Measurements from ENCODE around the gene KHDRBS2. TPM values are rescaled to one million over a fixed set of nuclear protein-coding genes. Genes with fewer than 3 reads are reported as not detected.

The KHDRBS2 gene
- total RNA-seq, 1 experiment from 2014 or later: not detected

- H3K4me1 ChIP-seq (replicated peaks): no peaks in the 10 kb centered on the region
- H3K9me3 ChIP-seq (replicated peaks): 0 out of 2 replicates have a peak, but pooled peaks cover 2% of the 10 kb centered on the region
- no peak overlapping the region for H3K27ac ChIP-seq
- no peak overlapping the region for H3K4me3 ChIP-seq
- no peaks in the 10 kb centered on the region for H3K36me3 ChIP-seq
- no peaks in the 10 kb centered on the region for H3K27me3 ChIP-seq (replicated peaks)
- DNase-seq (ENCODE audit: low read depth in 1 of 2, low spot score in 2 of 2): no peak
Measured at GRCh38 chr6:62039605-62040004, 246.4 kb downstream of the KHDRBS2 start.

- Histone ChIP-seq H3K27ac (no peak overlapping the region), H3K36me3 (no peaks in the 10 kb centered on the region), H3K4me3 (no peak overlapping the region), H3K27me3 (replicated peaks) (no peaks in the 10 kb centered on the region), H3K9me3 (replicated peaks) (0 out of 2 replicates have a peak, but pooled peaks cover 2% of the 10 kb centered on the region), H3K4me1 (replicated peaks) (no peaks in the 10 kb centered on the region)
- no peak for DNase-seq (ENCODE audit: low read depth in 1 of 2, low spot score in 2 of 2)
Measured at GRCh38 chr6:62037445-62037844, 248.6 kb downstream of the KHDRBS2 start.

- H3K27ac ChIP-seq: no peak overlapping the region
- no peaks in the 10 kb centered on the region for H3K4me1 ChIP-seq (replicated peaks)
- H3K4me3 ChIP-seq: no peak overlapping the region
- 0 out of 2 replicates have a peak, but pooled peaks cover 2% of the 10 kb centered on the region for H3K9me3 ChIP-seq (replicated peaks)
- H3K27me3 ChIP-seq (replicated peaks): no peaks in the 10 kb centered on the region
- no peaks in the 10 kb centered on the region for H3K36me3 ChIP-seq
- no peak for DNase-seq (ENCODE audit: low read depth in 1 of 2, low spot score in 2 of 2)
Measured at GRCh38 chr6:62035952-62036351, 250.1 kb downstream of the KHDRBS2 start.

GRCh38 chr6:62013719-62014118 lies 272.3 kb downstream of the KHDRBS2 start:
- H3K4me3 ChIP-seq: no peak overlapping the region
- no peaks in the 10 kb centered on the region for H3K4me1 ChIP-seq (replicated peaks)
- DNase-seq (ENCODE audit: low read depth in 1 of 2, low spot score in 2 of 2): no peak
- no peaks in the 10 kb centered on the region for H3K27me3 ChIP-seq (replicated peaks)
- no peaks in the 10 kb centered on the region for H3K36me3 ChIP-seq
- no peaks in the 10 kb centered on the region for H3K9me3 ChIP-seq (replicated peaks)
- H3K27ac ChIP-seq: no peak overlapping the region

GRCh38 chr6:62009445-62009844 lies 276.6 kb downstream of the KHDRBS2 start:
- Histone ChIP-seq H3K9me3 (replicated peaks) (no peaks in the 10 kb centered on the region), H3K4me1 (replicated peaks) (no peaks in the 10 kb centered on the region), H3K27me3 (replicated peaks) (no peaks in the 10 kb centered on the region), H3K4me3 (no peak overlapping the region), H3K27ac (no peak overlapping the region), H3K36me3 (no peaks in the 10 kb centered on the region)
- no peak for DNase-seq (ENCODE audit: low read depth in 1 of 2, low spot score in 2 of 2)

- DNase-seq (ENCODE audit: low read depth in 1 of 2, low spot score in 2 of 2): no peak
- H3K36me3 ChIP-seq: no peaks in the 10 kb centered on the region
- no peak overlapping the region for H3K4me3 ChIP-seq
- H3K27me3 ChIP-seq (replicated peaks): no peaks in the 10 kb centered on the region
- no peaks in the 10 kb centered on the region for H3K4me1 ChIP-seq (replicated peaks)
- H3K27ac ChIP-seq: no peak overlapping the region
- no peaks in the 10 kb centered on the region for H3K9me3 ChIP-seq (replicated peaks)
Measured at GRCh38 chr6:61989616-61990015, 296.4 kb downstream of the KHDRBS2 start.

GRCh38 chr6:61980622-61981021 lies 305.4 kb downstream of the KHDRBS2 start:
- Histone ChIP-seq H3K27ac (no peak overlapping the region), H3K9me3 (replicated peaks) (peaks cover 9% of the 10 kb centered on the region; the same call in 1 of the 2 replicates)
- DNase-seq (ENCODE audit: low read depth in 1 of 2, low spot score in 2 of 2): no peak

GRCh38 chr6:61977947-61978346 lies 308.1 kb downstream of the KHDRBS2 start:
- Histone ChIP-seq H3K27ac (no peak overlapping the region), H3K36me3 (no peaks in the 10 kb centered on the region), H3K4me1 (replicated peaks) (no peaks in the 10 kb centered on the region), H3K27me3 (replicated peaks) (no peaks in the 10 kb centered on the region), H3K9me3 (replicated peaks) (peaks cover 9% of the 10 kb centered on the region; the same call in 1 of the 2 replicates), H3K4me3 (no peak overlapping the region)
- DNase-seq (ENCODE audit: low read depth in 1 of 2, low spot score in 2 of 2): no peak

More at GRCh38 chr6:61980622-61981021, 305.4 kb downstream of the KHDRBS2 start:
- Histone ChIP-seq H3K36me3 (no peaks in the 10 kb centered on the region), H3K27me3 (replicated peaks) (no peaks in the 10 kb centered on the region), H3K4me1 (replicated peaks) (no peaks in the 10 kb centered on the region), H3K4me3 (no peak overlapping the region)

GRCh38 chr6:61977099-61977498 lies 308.9 kb downstream of the KHDRBS2 start:
- Histone ChIP-seq H3K4me1 (replicated peaks) (no peaks in the 10 kb centered on the region), H3K9me3 (replicated peaks) (peaks cover 9% of the 10 kb centered on the region; the same call in 1 of the 2 replicates), H3K27me3 (replicated peaks) (no peaks in the 10 kb centered on the region), H3K27ac (no peak overlapping the region), H3K4me3 (no peak overlapping the region), H3K36me3 (no peaks in the 10 kb centered on the region)
- DNase-seq (ENCODE audit: low read depth in 1 of 2, low spot score in 2 of 2): no peak

- no peak for DNase-seq (ENCODE audit: low read depth in 1 of 2, low spot score in 2 of 2)
- Histone ChIP-seq H3K9me3 (replicated peaks) (no peaks in the 10 kb centered on the region), H3K27ac (no peak overlapping the region), H3K4me3 (no peak overlapping the region), H3K4me1 (replicated peaks) (no peaks in the 10 kb centered on the region), H3K36me3 (no peaks in the 10 kb centered on the region), H3K27me3 (replicated peaks) (no peaks in the 10 kb centered on the region)
Measured at GRCh38 chr6:61959196-61959595, 326.8 kb downstream of the KHDRBS2 start.

GRCh38 chr6:61953851-61954250 lies 332.2 kb downstream of the KHDRBS2 start:
- Histone ChIP-seq H3K9me3 (replicated peaks) (no peaks in the 10 kb centered on the region), H3K4me3 (no peak overlapping the region), H3K36me3 (no peaks in the 10 kb centered on the region), H3K4me1 (replicated peaks) (no peaks in the 10 kb centered on the region), H3K27me3 (replicated peaks) (no peaks in the 10 kb centered on the region), H3K27ac (no peak overlapping the region)
- DNase-seq (ENCODE audit: low read depth in 1 of 2, low spot score in 2 of 2): no peak

- Histone ChIP-seq H3K27me3 (replicated peaks) (no peaks in the 10 kb centered on the region), H3K4me3 (no peak overlapping the region), H3K27ac (no peak overlapping the region), H3K4me1 (replicated peaks) (no peaks in the 10 kb centered on the region), H3K9me3 (replicated peaks) (no peaks in the 10 kb centered on the region), H3K36me3 (no peaks in the 10 kb centered on the region)
- no peak for DNase-seq (ENCODE audit: low read depth in 1 of 2, low spot score in 2 of 2)
Measured at GRCh38 chr6:61951586-61951985, 334.4 kb downstream of the KHDRBS2 start.

- Histone ChIP-seq H3K9me3 (replicated peaks) (no peaks in the 10 kb centered on the region), H3K36me3 (no peaks in the 10 kb centered on the region), H3K4me3 (no peak overlapping the region), H3K27ac (no peak overlapping the region), H3K27me3 (replicated peaks) (no peaks in the 10 kb centered on the region), H3K4me1 (replicated peaks) (no peaks in the 10 kb centered on the region)
- no peak for DNase-seq (ENCODE audit: low read depth in 1 of 2, low spot score in 2 of 2)
Measured at GRCh38 chr6:61950811-61951210, 335.2 kb downstream of the KHDRBS2 start.

GRCh38 chr6:61949971-61950370 lies 336.1 kb downstream of the KHDRBS2 start:
- H3K36me3 ChIP-seq: no peaks in the 10 kb centered on the region
- no peaks in the 10 kb centered on the region for H3K4me1 ChIP-seq (replicated peaks)

GRCh38 chr6:61949161-61949560 lies 336.9 kb downstream of the KHDRBS2 start:
- Histone ChIP-seq H3K4me1 (replicated peaks) (no peaks in the 10 kb centered on the region), H3K36me3 (no peaks in the 10 kb centered on the region), H3K27me3 (replicated peaks) (no peaks in the 10 kb centered on the region), H3K27ac (no peak overlapping the region), H3K9me3 (replicated peaks) (no peaks in the 10 kb centered on the region), H3K4me3 (no peak overlapping the region)
- no peak for DNase-seq (ENCODE audit: low read depth in 1 of 2, low spot score in 2 of 2)

More at GRCh38 chr6:61949971-61950370, 336.1 kb downstream of the KHDRBS2 start:
- no peak for DNase-seq (ENCODE audit: low read depth in 1 of 2, low spot score in 2 of 2)
- H3K27ac ChIP-seq: no peak overlapping the region
- H3K27me3 ChIP-seq (replicated peaks): no peaks in the 10 kb centered on the region
- no peaks in the 10 kb centered on the region for H3K9me3 ChIP-seq (replicated peaks)
- H3K4me3 ChIP-seq: no peak overlapping the region

All from SJSA1 (cell line).